AG04450 (cell line): ENCODE data around the gene NTF4. TPM values are rescaled to one million over a fixed set of nuclear protein-coding genes. Genes with fewer than 3 reads are reported as not detected.
A peak's percentile ranks its signal among the peaks of the same experiment; 100 is the strongest.
"Not testable (repeated sequence)": the region's sequence is repeated elsewhere in the genome, so short reads cannot be mapped to it uniquely, and the experiment has no call there.

Source experiments
- CTCF ChIA-PET: fragments of 300-600, 350-600 bp; formaldehyde crosslinking; extraction: SDS; loops from one replicate; lab custom pipeline; 2022; ENCODE audit warnings: antibody characterized with exemption, inconsistent platforms; lab: Charles Lee
- POLR2A ChIA-PET: fragments of 350-600 bp; formaldehyde crosslinking; extraction: SDS; loops from one replicate; lab custom pipeline; 2021; ENCODE audit warnings: antibody characterized with exemption, inconsistent platforms; lab: Yijun Ruan, JAX
- DNase-seq: peaks from one replicate; pipeline ENCODE4 v3.0.0-alpha.2; 2011; ENCODE audit warnings: low read depth, low spot score
- H3K27ac ChIP-seq: one replicate; pipeline ENCODE4 v1.5.1; 2012; ENCODE audit warnings: low read depth, low read length, control low read depth
- H3K27me3 ChIP-seq: one replicate; pipeline ENCODE4 v1.6.0; 2012; ENCODE audit warnings: low read length; ENCODE audit not compliant: control insufficient read depth, insufficient read depth
- H3K4me3 ChIP-seq: 2 replicates; pipeline ENCODE4 v1.5.1; 2011; ENCODE audit warnings: mild to moderate bottlenecking, low read depth, low read length, control low read depth
- H3K9me3 ChIP-seq: 2 replicates; pipeline ENCODE4 v1.5.1; 2012; ENCODE audit warnings: low read length; ENCODE audit not compliant: control insufficient read depth, insufficient read depth
- CTCF ChIP-seq: IDR thresholded peaks from 2 replicates; pipeline ENCODE4 v1.5.1; 2011; ENCODE audit warnings: low read depth, low read length, control low read depth, inconsistent platforms
- polyA plus RNA-seq: library from polyadenylated mRNA; depleted of rRNA; stranded (reverse); fragments of >200 nt; gene quantifications from 2 replicates; pipeline ENCODE4 v1.2.3, GENCODE V29; 2011

Gene NTF4
- polyA plus RNA-seq, 1 experiment = 0.09 TPM

GRCh38 chr19:49084206-49085019, 19.8 kb upstream of the NTF4 start:
- TF ChIP-seq CTCF = no peak
- no peak for DNase-seq
- Histone ChIP-seq H3K9me3 (peaks cover 3% of the 10 kb centered on the region; the same call in 1 of the 2 replicates), H3K27me3 (no peaks in the 10 kb centered on the region), H3K4me3 (peak overlapping the region; percentile 53), H3K27ac (peak overlapping the region; percentile 52)
- CTCF ChIA-PET = interaction anchor here (0.7 to 1.2 kb wide), 2 partner anchors 30 to 283 kb away, joined by 5 to 6 read pairs; partner anchors contain the start of gene LIN7B
- POLR2A ChIA-PET = no interaction called here

GRCh38 chr19:49081273-49081672, 16.7 kb upstream of the NTF4 start:
- no peak for DNase-seq
- ChIA-PET POLR2A (interaction anchor here (1.0 kb wide), 1 partner anchor 83 kb away, joined by 4 read pairs; no protein-coding TSS in a partner anchor), CTCF (interaction anchor here (1.9 kb wide), 1 partner anchor 16 kb away, joined by 10 read pairs; no protein-coding TSS in a partner anchor)
- no peak overlapping the region for H3K27ac ChIP-seq
- H3K4me3 ChIP-seq = no peak overlapping the region
- peaks cover 3% of the 10 kb centered on the region; the same call in 1 of the 2 replicates for H3K9me3 ChIP-seq
- H3K27me3 ChIP-seq = no peaks in the 10 kb centered on the region
- no peak for TF ChIP-seq CTCF

- CTCF ChIA-PET = no interaction called here
- POLR2A ChIA-PET = no interaction called here
Measured at GRCh38 chr19:49080392-49080791, 15.8 kb upstream of the NTF4 start.

GRCh38 chr19:49074869-49075268, 10.3 kb upstream of the NTF4 start:
- Histone ChIP-seq H3K9me3 (peaks cover 20% of the 10 kb centered on the region), H3K27me3 (peaks cover 19% of the 10 kb centered on the region)
- peak; percentile 64 for TF ChIP-seq CTCF
- CTCF ChIA-PET = interaction anchor here (0.7 to 2.1 kb wide), 3 partner anchors 8 to 151 kb away, joined by 3 to 27 read pairs (median 9); no protein-coding TSS in a partner anchor
- H3K27ac ChIP-seq, H3K4me3 ChIP-seq, DNase-seq, POLR2A ChIA-PET: not testable (repeated sequence)

More at GRCh38 chr19:49080392-49080791, 15.8 kb upstream of the NTF4 start:
- Histone ChIP-seq H3K27ac (no peak overlapping the region), H3K27me3 (no peaks in the 10 kb centered on the region), H3K4me3 (no peak overlapping the region), H3K9me3 (no peaks in the 10 kb centered on the region; the same call in 1 of the 2 replicates)
- no peak for TF ChIP-seq CTCF
- no peak for DNase-seq
